ELR (cell line): Measurements from ENCODE around the gene EFHD2.
"Not testable (repeated sequence)": the region's sequence is repeated elsewhere in the genome, so short reads cannot be mapped to it uniquely, and the experiment has no call there.

Source experiments
- DNase-seq: peaks from one replicate; pipeline ENCODE4 v3.0.0-alpha.2; 2015; ENCODE audit warnings: low read depth

Gene EFHD2

GRCh38 chr1:15452866-15453571 is 43.3 kb downstream of the EFHD2 start:
- DNase-seq = no peak

DNA sequence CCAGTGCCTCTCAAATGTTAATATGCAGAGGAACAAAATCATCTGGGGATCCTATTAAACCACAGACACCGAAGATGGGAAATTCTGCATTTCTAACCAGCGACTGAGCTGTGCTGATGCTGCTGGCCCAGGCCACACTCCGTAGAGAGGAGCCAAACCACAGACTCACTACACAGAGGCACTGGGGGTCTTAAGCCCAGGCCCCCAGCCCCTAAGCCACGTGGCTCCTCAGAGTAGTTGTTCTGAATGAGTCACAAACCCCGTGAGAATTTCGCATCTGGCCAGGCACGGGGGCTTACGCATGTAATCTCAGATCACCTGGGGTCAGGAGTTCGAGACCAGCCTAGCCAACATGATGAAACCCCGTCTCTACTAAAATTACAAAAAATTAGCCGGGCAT is 44.0 kb downstream of the EFHD2 start:
- no peak for DNase-seq

- DNase-seq = peak; percentile 63
Measured at GRCh38 chr1:15454256-15454655, 44.6 kb downstream of the EFHD2 start.

DNA sequence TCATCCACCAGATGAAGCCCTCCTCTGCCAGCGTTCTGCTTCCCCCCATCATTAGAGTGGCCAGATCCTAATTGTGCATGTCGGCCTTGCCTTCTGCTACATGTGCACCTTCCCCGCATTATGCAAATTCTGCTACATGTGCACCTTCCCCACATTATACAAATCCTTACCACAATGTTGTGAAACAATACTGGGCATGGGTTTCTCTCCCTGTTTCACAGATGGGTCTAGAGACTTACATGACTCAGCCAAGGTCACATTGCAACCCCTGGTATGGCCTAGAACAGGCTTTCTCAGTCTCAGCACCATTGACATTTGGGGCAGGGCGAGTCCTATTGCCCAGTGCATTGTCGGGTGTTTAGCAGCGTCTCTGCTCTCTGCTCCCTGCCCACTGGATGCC is 45.8 kb downstream of the EFHD2 start:
- peak; percentile 34 for DNase-seq

- no peak for DNase-seq
Measured at GRCh38 chr1:15456313-15456954, 46.7 kb downstream of the EFHD2 start, which contains the start of gene CELA2A. TSS of gene CELA2A (plus strand) at chr1:15456732. CDS start at chr1:15456754, 22 bp downstream.

GRCh38 chr1:15457585-15457984 is 47.9 kb downstream of the EFHD2 start:
- no peak for DNase-seq

- not testable (repeated sequence) for DNase-seq
Measured at GRCh38 chr1:15458388-15458787, 48.7 kb downstream of the EFHD2 start.

DNA sequence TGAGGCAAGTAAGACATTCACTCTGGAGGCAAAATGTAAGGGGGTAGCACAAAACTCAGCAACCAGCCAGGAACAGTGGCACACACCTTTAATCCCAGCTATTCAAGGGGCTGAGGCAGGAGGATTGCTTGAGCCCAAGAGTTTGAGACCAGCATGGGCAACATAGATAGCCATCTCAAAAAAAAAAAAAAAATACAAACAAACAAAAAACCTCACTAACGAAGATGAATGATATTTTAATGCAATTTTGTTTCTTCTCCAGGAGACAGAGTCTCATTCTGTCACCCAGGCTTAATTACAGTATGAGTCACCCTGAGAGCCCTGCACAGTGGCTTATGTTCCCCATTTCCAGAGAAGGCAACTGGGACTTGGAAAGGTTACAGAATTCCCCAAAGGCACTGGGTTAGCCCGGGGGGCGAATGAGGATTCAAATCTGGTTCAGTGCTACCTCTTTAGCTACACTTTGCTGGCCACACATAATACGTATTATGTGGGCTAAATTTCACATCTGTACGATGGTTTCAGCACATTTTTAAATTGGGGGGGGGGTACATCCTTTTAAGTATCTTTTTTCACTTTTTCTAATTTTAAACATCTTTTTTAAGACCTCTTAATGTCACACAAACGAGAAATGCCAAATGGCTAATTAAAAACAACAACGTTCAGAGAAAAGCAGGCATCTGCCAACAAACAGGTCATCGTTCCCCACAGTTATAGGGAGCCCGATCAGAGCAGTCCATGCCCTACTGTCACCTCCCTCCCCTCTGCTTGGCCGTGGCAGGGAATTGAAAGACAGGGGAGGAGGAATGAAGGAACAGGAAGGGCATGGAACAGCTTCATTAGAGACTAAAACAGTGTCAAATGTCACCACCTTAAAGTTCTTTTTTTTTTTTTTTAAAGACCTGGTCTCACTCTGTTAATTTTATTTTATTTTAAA is 50.4 kb downstream of the EFHD2 start:
- peak; percentile 47 for DNase-seq

DNA sequence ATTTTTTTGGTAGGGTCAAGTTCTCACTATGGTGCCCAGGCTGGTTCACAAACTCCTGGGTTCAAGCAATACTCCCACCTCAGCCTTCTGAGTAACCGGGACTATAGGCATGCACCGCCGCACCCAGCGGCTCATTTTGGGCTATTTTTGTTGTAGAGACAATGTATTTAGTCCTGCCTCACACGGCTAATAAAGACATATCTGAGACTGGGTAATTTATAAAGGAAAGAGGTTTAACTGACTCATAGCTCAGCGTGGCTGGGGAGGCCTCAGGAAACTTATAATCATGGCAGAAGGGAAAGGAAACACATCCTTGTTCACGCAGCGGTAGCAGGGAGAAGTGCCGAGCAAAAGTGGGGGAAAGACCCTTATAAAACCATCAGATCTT is 51.0 kb downstream of the EFHD2 start:
- no peak for DNase-seq

DNA sequence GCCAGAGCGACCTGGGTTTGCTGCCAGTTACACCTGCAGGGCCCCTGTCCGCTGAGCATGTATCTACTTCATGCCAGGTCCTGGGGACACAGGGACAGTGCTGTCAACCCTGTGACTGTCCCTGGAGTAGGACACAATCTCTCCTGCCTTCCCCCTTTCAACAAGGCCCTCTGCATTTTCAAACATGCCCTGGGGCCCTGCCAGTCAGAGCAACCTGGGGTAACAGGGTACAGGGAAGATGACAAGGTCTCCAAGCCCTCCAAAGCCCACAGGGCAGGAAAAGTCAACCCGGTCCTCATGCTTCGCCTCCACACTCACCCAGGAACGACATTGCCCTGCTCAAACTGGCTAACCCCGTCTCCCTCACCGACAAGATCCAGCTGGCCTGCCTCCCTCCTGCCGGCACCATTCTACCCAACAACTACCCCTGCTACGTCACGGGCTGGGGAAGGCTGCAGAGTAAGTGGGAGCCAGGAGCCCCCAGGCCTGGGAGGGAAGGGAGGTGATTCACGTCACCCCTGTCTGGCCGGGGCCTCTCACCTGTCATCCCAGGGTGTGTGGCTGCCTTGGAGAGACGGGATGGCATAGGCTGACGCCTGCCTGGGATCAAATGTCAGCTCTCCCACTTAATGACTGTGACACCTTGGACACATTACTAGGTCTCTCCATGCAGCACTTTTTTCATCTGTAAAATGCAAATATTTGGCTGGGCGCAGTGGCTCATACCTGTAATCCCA is 53.5 kb downstream of the EFHD2 start:
- DNase-seq = not testable (repeated sequence)

DNA sequence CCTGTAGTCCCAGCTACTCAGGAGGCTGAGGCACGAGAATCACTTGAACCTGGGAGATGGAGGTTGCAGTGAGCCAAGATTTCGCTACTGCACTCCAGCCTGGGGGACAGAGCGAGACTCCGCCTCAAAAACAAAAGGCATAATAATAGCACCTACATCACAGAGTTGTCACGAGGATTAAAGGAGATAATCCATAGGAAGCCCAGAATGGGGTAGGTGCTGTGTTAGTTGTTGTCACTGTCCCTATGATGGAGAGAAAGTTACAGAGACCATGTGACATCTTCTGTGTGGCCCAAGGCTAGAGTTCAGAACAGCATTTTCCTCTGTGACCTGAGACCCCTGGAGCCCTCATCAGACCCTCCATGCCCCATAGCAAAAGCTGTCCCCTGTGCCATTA is 54.2 kb downstream of the EFHD2 start:
- DNase-seq = not testable (repeated sequence)

- no peak for DNase-seq
Measured at GRCh38 chr1:15465674-15466073, 56.0 kb downstream of the EFHD2 start.

GRCh38 chr1:15466955-15467625 is 57.4 kb downstream of the EFHD2 start:
- DNase-seq = not testable (repeated sequence)

GRCh38 chr1:15468145-15468544 is 58.5 kb downstream of the EFHD2 start:
- no peak for DNase-seq

GRCh38 chr1:15469361-15469760 is 59.7 kb downstream of the EFHD2 start:
- DNase-seq = no peak

DNA sequence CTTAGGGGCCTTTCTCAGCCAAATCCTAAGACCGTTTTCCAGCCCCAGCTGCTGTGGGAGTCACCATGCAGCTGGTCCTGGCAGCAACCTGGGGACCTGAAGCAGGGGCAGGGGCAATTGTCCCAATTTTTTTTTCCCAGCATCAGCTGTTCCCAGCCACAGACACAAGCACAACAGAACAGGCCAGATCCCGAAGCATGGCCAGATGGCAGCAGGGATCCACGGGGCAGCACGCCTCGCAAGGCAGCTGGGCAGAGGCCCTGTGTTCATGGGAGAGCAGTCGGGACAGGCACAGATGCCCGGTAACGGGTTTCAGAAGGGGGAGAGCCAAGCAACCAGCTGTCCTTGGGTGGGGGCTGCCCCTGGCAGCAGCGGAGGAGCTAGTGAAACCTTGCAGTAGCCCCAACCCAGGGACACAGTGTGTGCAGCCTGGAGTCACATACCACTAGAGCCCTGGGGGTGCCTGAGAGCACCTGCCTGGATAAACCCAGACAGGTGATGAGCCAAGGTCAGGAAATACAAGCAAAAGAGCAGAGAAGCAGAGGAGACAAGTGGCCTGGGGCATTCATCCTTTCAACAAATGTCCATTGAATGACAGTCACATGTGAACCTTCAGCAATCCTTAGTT is 60.2 kb downstream of the EFHD2 start:
- DNase-seq = not testable (repeated sequence)

GRCh38 chr1:15471067-15471466 is 61.4 kb downstream of the EFHD2 start:
- not testable (repeated sequence) for DNase-seq

DNA sequence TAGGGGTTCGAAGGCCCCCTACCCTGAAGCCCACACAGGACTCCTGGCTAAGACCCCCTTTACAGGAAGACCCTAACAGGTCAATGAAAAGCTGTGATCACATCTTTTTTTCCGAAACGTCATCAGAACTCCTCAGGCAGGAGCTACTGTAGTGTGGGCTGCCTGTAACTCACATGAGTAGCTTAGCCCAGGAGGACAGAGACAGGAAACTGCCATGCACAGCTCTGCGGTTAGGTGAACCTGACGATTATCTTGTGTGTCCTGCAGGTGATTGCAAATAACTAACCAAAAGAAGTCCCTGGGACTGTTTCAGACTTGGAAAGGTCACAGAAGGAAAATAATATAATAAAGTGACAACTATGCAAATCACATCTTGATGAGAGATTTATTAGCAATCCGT is 62.0 kb downstream of the EFHD2 start:
- not testable (repeated sequence) for DNase-seq

GRCh38 chr1:15472587-15472986 is 62.9 kb downstream of the EFHD2 start:
- no peak for DNase-seq

- no peak for DNase-seq
Measured at GRCh38 chr1:15475752-15476314, 66.1 kb downstream of the EFHD2 start, which contains the start of gene CELA2B. TSS of gene CELA2B (plus strand) at chr1:15476104. CDS start at chr1:15476126, 22 bp downstream.
